Ovary (tissue), 9 donors: Measurements from ENCODE around the gene MMUT. TPM values are rescaled to one million over a fixed set of nuclear protein-coding genes. Genes with fewer than 3 reads are reported as not detected.

Experiments used
- DNase-seq, 5 donors: peaks; one replicate each; pipeline ENCODE4 v3.0.0-alpha.2; 2019 to 2020
- H3K27ac ChIP-seq, 2 donors: fragments of 200-600 bp; one replicate each; pipeline versions ENCODE4 v1.5.1 to v1.8.0; 2019 to 2022
- H3K27me3 ChIP-seq: fragments of 200-600 bp; one replicate; pipeline ENCODE4 v1.8.0; 2022
- H3K36me3 ChIP-seq: fragments of 200-600 bp; sonication (generic); one replicate; pipeline ENCODE4 v1.5.1; 2019
- H3K4me1 ChIP-seq: one replicate; pipeline ENCODE4 v1.8.1; 2013; ENCODE audit warnings: mild to moderate bottlenecking, moderate library complexity; ENCODE audit not compliant: insufficient read depth
- H3K4me3 ChIP-seq: fragments of 200-600 bp; sonication (generic); one replicate; pipeline ENCODE4 v1.5.1; 2017
- H3K9me3 ChIP-seq, 2 donors: fragments of 200-600 bp in 1 of 2; sonication (generic) in 1 of 2; one replicate each; pipeline versions ENCODE4 v1.5.1 to v1.8.1; 2013 to 2019; ENCODE audit warnings: mild to moderate bottlenecking in 1 of 2, moderate library complexity in 1 of 2
- EP300 ChIP-seq: sonication (generic); formaldehyde crosslinking; IDR thresholded peaks from one replicate; pipeline ENCODE4 v1.6.1; 2017; ENCODE audit warnings: antibody characterized with exemption
- POLR2A ChIP-seq: fragments of 450-650 bp; IDR thresholded peaks from one replicate; pipeline ENCODE4 v1.6.1; 2017; ENCODE audit warnings: antibody characterized with exemption, mild to moderate bottlenecking, moderate library complexity
- WGBS, 3 donors: extraction: QIAGEN DNeasy Blood & Tissue Kit in 1 of 3; methylation state at CpG; one replicate each; pipeline versions ENCODE4 v1.1.5 to v1.1.7; 2013 to 2017; 5-methylcytosine and 5-hydroxymethylcytosine counted together
- intact Hi-C, 4 donors: fragments of 100-400 bp; cut with DNase I; formaldehyde crosslinking; loops; one replicate each; pipeline versions ENCODE4 v1.11.0 to v1.15.1; 2022 to 2023
- polyA plus RNA-seq, 2 donors: library from polyadenylated mRNA; stranded (reverse); fragments of 200-250 nt in 1 of 2; fragments of 350-450 nt in 1 of 2; fragmentation: Illumina TruSeq in 1 of 2; extraction: RNeasy Lipid Tissue Mini Kit (QIAGEN cat#74804) in 1 of 2; gene quantifications; one replicate each; pipeline ENCODE4 v1.2.3, GENCODE V29; 2013 to 2014
- total RNA-seq, 7 donors: library from RNA; depleted of rRNA in 2 of 7; stranded (reverse); fragments of >200 nt in 2 of 7; fragmentation: NEBNext Ultra II Directional in 3 of 7; extraction: Animal tissue kit (Norgen Biotek cat#: 25700) in 3 of 7; gene quantifications; one replicate each; pipeline versions ENCODE4 v1.1.0 to v1.2.4, GENCODE V29; 2016 to 2023
- TF ChIP-seq, protein P1 (sequence below), 3 donors: fragments of 450-650 bp in 2 of 3; fragments of 200-600 bp in 1 of 3; IDR thresholded peaks; one replicate each; pipeline versions ENCODE4 v1.5.1 to v1.8.0; 2016 to 2022; ENCODE audit warnings: antibody characterized with exemption in 3 of 3, mild to moderate bottlenecking in 1 of 3
- donor health status: DM: no; HTN: no; CAD: no; lungs with moderate emphysema.
- donor health status: DM: no; HTN: no; CAD: no.
- donor health status: Bipolar disorder and iron deficiency.
- donor health status: DM: yes; HTN: yes; CAD: no.
- donor health status: DM: no; HTN: no; CAD: no.
- donor health status: DM: yes; HTN: yes; CAD: no.

Gene MMUT
- total and polyA plus RNA-seq, 9 donors: 14.8 to 34.3 (median 27.5) TPM

DNA sequence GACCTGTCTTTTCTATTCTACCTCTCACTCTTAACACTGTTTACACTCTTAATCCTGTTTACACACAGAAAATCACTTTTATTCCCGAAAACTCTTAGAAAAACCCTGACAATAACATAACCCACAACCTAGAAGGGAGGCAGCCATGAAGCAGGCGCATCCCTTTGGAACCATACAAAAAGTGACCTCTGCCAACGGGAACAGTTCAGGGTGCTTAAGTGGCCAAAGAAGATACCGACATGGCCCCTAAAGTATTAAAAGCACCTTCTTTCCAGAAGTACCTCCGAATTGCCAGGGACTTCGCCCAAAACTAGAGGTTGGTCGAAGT, 490 bp downstream of the MMUT start:
- 0 to 1% (median 1%) methylated on average over 7 of the region's 7 CpGs for WGBS, 3 donors

DNA sequence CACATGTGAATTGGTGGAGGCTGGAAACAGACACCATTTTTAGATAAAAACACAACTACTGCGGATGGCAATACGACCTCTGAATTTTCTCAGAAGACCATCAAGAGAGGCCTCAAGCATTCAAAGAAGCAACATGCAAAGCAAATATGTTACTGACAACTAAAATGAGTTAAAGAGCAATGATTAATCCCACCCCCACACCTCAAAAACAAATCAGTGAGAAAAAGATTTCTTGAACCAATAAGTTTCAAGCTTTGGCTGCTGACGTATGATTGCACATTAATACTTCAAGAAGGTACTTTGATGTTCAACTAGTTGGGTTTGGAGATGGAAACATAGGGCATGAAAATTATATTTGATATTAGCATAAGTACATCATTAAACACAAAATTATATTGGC, 982 bp downstream of the MMUT start:
- no peaks in the 10 kb centered on the region for H3K36me3 ChIP-seq
- peak overlapping the region; percentile 72 to 75 for H3K27ac ChIP-seq
- peak overlapping the region; percentile 62 for H3K4me3 ChIP-seq
- no peak for DNase-seq
- no peak for TF ChIP-seq POLR2A
- H3K9me3 ChIP-seq: no peaks in the 10 kb centered on the region
- no peaks in the 10 kb centered on the region for H3K27me3 ChIP-seq
- H3K4me1 ChIP-seq: peaks cover 3% of the 10 kb centered on the region
- intact Hi-C loops: no loop called here
- WGBS, 3 donors: 16 to 32% (median 26%) methylated on average over 3 of the region's 3 CpGs

More for the DNA sequence above, 490 bp downstream of the MMUT start:
- peak in 1 of 5 donors; percentile 12 for DNase-seq
- Histone ChIP-seq H3K4me3 (peak overlapping the region; percentile 62), H3K27me3 (no peaks in the 10 kb centered on the region), H3K9me3 (no peaks in the 10 kb centered on the region), H3K36me3 (no peaks in the 10 kb centered on the region), H3K4me1 (peaks cover 3% of the 10 kb centered on the region), H3K27ac (peak overlapping the region; percentile 72 to 75)
- TF ChIP-seq EP300 (no peak), POLR2A (no peak)
- TF ChIP-seq, protein P1, sequence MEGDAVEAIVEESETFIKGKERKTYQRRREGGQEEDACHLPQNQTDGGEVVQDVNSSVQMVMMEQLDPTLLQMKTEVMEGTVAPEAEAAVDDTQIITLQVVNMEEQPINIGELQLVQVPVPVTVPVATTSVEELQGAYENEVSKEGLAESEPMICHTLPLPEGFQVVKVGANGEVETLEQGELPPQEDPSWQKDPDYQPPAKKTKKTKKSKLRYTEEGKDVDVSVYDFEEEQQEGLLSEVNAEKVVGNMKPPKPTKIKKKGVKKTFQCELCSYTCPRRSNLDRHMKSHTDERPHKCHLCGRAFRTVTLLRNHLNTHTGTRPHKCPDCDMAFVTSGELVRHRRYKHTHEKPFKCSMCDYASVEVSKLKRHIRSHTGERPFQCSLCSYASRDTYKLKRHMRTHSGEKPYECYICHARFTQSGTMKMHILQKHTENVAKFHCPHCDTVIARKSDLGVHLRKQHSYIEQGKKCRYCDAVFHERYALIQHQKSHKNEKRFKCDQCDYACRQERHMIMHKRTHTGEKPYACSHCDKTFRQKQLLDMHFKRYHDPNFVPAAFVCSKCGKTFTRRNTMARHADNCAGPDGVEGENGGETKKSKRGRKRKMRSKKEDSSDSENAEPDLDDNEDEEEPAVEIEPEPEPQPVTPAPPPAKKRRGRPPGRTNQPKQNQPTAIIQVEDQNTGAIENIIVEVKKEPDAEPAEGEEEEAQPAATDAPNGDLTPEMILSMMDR (IDR thresholded peaks at IDR 0.05): peak in 1 of 3 donors; percentile 1
- intact Hi-C loops: no loop called here

DNA sequence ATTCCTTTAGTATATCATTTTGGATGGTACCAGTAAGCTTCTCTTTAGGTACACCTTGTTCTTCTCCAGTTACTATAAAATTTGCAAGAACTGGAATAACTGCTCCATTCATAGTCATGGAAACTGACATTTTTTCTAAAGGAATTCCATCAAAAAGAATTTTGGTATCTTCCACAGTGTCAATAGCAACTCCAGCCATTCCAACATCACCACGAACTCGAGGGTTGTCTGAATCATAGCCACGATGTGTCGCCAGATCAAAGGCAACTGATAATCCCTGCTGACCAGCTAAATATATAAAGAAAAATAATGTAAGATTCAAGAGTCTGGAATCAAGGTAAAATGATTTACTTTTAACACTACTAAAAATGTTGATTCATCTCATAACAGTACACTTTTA, 5.3 kb downstream of the MMUT start:
- no peaks in the 10 kb centered on the region for H3K9me3 ChIP-seq
- no peaks in the 10 kb centered on the region for H3K27me3 ChIP-seq
- no peaks in the 10 kb centered on the region for H3K36me3 ChIP-seq
- intact Hi-C loops: no loop called here
- H3K4me3 ChIP-seq: no peak overlapping the region
- peaks cover 5% of the 10 kb centered on the region for H3K4me1 ChIP-seq
- WGBS, 3 donors: 72 to 77% (median 76%) methylated on average over 4 of the region's 4 CpGs
- TF ChIP-seq POLR2A (no peak), EP300 (no peak)
- H3K27ac ChIP-seq: no peak overlapping the region
- no peak for DNase-seq

DNA sequence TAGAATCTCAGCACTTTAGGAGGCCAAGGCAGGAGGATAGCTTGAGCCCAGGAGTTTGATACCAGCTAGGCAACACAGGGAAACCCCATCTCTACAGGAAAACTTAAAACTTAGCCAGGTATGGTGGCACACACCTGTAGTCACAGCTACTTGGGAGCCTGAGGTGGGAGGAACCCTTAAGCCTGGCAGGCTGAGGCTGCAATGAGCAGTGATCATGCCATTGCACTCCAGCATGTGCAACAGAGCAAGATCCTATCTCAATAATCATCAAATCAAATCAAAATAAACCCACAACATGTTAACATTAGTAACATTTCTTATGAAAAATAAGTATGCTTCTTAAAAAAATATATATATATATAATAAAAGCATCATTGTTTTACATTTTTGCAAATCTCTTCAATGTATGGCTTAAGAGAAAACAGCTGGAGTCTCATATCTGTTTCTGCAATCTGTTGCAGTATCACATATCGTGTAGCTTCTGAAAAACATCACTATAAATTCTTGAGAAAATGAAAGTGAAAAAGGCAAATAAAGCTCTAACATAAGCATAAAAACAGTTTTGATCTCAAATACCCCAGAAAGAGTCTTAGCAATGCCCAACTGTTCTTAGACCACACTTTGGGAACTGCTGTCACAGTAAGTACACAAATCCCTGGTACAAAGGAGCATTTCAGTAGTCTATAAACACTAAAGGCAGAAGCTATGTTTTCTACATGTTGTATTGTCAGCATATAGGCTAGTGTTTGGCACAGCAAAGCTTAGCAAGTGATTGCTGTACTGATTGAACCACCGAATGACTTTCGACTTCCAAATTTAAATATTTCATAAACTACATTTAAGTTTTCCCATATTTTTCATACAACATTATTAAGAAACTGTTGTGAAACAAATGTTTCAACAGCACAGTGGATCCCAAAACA, 8.0 kb downstream of the MMUT start:
- H3K27me3 ChIP-seq: no peaks in the 10 kb centered on the region
- TF ChIP-seq, protein P1 (IDR thresholded peaks at IDR 0.05): no peak
- TF ChIP-seq POLR2A (no peak), EP300 (no peak)
- WGBS, 3 donors: 89 to 95% (median 93%) methylated on average over 3 of the region's 3 CpGs
- DNase-seq: no peak
- no peak overlapping the region for H3K27ac ChIP-seq
- no peaks in the 10 kb centered on the region for H3K9me3 ChIP-seq
- H3K4me1 ChIP-seq: peaks cover 2% of the 10 kb centered on the region
- H3K4me3 ChIP-seq: no peak overlapping the region
- intact Hi-C loops: no loop called here
- H3K36me3 ChIP-seq: no peaks in the 10 kb centered on the region

DNA sequence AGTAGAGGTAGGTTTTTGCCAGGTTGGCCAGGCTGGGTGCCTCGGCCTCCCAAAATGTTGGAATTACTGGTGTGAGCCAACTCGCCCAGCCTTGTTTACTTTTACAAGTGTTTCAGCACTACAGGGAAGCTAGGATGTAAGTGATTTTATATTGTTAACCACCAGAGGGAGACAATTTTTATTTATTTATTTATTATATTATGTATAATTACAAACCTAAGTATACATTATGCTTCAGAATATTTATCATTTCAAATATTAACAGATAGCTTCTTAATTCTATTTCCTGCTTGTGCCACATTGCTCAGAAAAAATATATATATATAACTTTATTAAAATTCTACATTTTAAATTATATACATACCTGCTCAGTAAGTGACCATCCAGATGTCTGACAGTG, 9.8 kb downstream of the MMUT start:
- DNase-seq: no peak
- WGBS, 3 donors: 82 to 92% (median 85%) methylated on average over 2 of the region's 2 CpGs
- no peaks in the 10 kb centered on the region for H3K36me3 ChIP-seq
- no peak overlapping the region for H3K4me3 ChIP-seq
- intact Hi-C loops: no loop called here
- no peaks in the 10 kb centered on the region for H3K27me3 ChIP-seq
- no peaks in the 10 kb centered on the region for H3K9me3 ChIP-seq
- peaks cover 2% of the 10 kb centered on the region for H3K4me1 ChIP-seq
- no peak overlapping the region for H3K27ac ChIP-seq
- TF ChIP-seq POLR2A: no peak
- TF ChIP-seq, protein P1 (IDR thresholded peaks at IDR 0.05): no peak
- TF ChIP-seq EP300: no peak
